ENCODE results near the gene DDB1.

DNA sequence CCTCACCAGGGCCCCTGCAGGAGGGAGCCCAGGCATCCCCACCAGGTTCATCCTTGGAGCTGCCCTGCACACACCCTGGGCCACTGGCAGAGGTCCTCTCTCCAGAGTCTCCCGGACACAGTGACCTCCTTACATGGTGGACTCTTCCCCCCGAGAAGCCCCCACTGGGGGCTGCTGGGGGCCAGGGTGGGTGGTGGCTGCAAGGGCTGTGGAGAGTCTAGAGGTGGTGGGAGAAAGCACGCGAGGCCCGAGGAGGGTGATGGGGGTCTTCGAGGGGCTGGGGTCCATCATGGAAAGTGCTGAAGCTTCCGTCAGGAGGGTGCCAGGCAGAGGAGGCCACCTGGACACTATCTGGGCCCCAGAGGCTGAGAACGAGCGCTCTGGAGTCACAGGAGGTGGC lies 74.4 kb downstream of the DDB1 start:
- TF ChIP-seq, protein P1, sequence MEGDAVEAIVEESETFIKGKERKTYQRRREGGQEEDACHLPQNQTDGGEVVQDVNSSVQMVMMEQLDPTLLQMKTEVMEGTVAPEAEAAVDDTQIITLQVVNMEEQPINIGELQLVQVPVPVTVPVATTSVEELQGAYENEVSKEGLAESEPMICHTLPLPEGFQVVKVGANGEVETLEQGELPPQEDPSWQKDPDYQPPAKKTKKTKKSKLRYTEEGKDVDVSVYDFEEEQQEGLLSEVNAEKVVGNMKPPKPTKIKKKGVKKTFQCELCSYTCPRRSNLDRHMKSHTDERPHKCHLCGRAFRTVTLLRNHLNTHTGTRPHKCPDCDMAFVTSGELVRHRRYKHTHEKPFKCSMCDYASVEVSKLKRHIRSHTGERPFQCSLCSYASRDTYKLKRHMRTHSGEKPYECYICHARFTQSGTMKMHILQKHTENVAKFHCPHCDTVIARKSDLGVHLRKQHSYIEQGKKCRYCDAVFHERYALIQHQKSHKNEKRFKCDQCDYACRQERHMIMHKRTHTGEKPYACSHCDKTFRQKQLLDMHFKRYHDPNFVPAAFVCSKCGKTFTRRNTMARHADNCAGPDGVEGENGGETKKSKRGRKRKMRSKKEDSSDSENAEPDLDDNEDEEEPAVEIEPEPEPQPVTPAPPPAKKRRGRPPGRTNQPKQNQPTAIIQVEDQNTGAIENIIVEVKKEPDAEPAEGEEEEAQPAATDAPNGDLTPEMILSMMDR (IDR thresholded peaks at IDR 0.05), result no peak
- TF ChIP-seq POLR2A (IDR thresholded peaks at IDR 0.05), result no peak
- TF ChIP-seq POLR2AphosphoS5 (IDR thresholded peaks at IDR 0.05), result no peak

Data from breast epithelium (tissue), 3 donors.